ENCODE data around the gene WDR26.

Gene WDR26

DNA sequence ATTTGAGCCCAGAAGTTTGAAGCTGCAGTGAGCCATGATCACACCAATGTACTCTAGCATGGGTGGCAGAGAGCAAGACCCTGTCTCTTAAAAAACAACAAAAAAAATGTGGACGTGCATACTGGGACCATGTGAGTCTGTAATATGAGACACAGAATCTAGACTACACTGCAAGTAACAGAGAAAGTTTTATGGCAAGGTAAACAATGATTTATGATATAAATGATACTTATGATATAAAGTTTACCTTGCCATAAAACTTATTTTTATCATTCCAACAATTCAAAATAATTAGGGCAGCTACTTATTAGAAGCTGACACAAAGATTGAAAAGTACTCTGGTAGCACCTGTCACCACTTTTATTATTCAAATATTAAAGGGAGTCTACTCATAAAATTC is 34.7 kb downstream of the WDR26 start:
- Histone ChIP-seq H3K9me3 (ENCODE audit: control insufficient read depth, insufficient read depth, low read length) (no peaks in the 10 kb centered on the region), H3K4me3 (ENCODE audit: low read length) (no peak overlapping the region), H3K27ac (ENCODE audit: low read depth, low read length) (no peak overlapping the region), H3K27me3 (ENCODE audit: control insufficient read depth, low read length) (no peaks in the 10 kb centered on the region), H3K4me1 (ENCODE audit: control insufficient read depth, low read length) (no peaks in the 10 kb centered on the region), H3K36me3 (ENCODE audit: control insufficient read depth, low read length) (peaks cover 90% of the 10 kb centered on the region), H3K4me2 (ENCODE audit: low read length) (no peak overlapping the region), H4K20me1 (ENCODE audit: control insufficient read depth, insufficient read depth, low read depth, low read length) (no peaks in the 10 kb centered on the region), H3F3A (ENCODE audit: control insufficient read depth, insufficient read depth) (0 out of 2 replicates have a peak, but pooled peaks cover 4% of the 10 kb centered on the region), H3K79me2 (ENCODE audit: control insufficient read depth, low read length) (no peaks in the 10 kb centered on the region), H3K9me2 (replicated peaks; ENCODE audit: control insufficient read depth, low read length) (no peaks in the 10 kb centered on the region)
- no peak for TF ChIP-seq EZH2phosphoT487 (IDR thresholded peaks at IDR 0.05; ENCODE audit: borderline replicate concordance, low read length)
- TF ChIP-seq, protein P1, sequence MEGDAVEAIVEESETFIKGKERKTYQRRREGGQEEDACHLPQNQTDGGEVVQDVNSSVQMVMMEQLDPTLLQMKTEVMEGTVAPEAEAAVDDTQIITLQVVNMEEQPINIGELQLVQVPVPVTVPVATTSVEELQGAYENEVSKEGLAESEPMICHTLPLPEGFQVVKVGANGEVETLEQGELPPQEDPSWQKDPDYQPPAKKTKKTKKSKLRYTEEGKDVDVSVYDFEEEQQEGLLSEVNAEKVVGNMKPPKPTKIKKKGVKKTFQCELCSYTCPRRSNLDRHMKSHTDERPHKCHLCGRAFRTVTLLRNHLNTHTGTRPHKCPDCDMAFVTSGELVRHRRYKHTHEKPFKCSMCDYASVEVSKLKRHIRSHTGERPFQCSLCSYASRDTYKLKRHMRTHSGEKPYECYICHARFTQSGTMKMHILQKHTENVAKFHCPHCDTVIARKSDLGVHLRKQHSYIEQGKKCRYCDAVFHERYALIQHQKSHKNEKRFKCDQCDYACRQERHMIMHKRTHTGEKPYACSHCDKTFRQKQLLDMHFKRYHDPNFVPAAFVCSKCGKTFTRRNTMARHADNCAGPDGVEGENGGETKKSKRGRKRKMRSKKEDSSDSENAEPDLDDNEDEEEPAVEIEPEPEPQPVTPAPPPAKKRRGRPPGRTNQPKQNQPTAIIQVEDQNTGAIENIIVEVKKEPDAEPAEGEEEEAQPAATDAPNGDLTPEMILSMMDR (IDR thresholded peaks at IDR 0.05; ENCODE audit: low read depth, low read length, poor library complexity, severe bottlenecking), result no peak

DNA sequence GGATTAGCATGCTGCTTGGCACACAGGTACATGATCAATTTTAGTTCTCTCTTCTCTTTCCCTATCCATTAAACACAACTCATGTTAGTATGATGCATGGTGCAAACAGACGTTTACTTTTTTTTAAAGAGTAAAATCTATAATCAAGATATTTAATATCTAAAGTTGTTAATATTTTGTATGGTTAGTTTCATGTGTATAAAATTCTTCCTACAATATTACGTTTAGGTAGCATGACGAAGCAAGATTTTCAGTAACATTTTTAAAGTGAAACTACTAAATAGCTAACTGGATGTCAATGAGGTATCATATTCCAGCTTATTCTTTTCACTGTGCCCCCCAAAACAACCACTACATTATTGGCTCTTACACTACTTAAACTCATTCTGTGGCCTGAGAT is 41.3 kb downstream of the WDR26 start:
- Histone ChIP-seq H4K20me1 (ENCODE audit: control insufficient read depth, insufficient read depth, low read depth, low read length) (no peaks in the 10 kb centered on the region), H3K36me3 (ENCODE audit: control insufficient read depth, low read length) (peaks cover 94% of the 10 kb centered on the region), H3F3A (ENCODE audit: control insufficient read depth, insufficient read depth) (peaks cover 3% of the 10 kb centered on the region; the same call in 1 of the 2 replicates)

DNA sequence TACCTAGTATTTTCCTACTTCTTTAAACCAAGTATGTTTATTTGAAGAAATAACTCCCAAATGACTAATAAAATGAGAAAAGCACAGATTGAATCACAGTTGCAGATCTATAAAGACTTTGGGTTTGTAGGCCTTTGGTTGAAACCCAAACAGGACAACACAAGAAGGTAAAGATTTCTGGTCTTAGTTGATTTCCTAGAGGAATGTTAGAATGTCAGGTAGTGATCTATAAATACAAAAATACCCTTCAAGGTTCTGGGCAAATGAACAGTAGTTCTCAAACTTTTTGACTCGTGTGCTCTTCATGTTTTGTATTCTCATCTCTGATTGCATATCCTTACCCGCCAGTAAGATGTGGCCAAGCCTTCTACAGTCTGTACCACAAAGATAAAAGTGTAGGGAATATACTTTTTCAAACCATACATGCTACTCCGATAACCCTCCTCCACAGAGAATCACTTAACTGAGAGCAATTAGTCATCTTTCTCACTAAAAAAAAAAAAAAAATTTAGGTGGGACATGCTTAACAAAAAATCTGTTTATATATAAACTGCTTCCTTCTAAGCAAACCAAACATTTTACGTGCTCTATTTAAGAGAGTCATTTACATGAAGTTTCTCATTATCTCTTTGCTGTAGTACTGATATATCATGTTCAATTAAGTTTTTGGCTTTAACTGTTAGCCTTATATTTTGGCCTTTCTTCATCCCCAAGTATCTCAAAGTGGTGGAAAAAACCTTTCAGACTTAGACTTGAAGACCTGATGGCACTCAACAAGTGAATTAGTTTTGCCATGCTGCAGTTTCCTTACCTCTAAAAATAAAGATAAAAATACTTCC is 42.0 kb downstream of the WDR26 start:
- TF ChIP-seq, protein P1 (IDR thresholded peaks at IDR 0.05; ENCODE audit: low read depth, low read length, poor library complexity, severe bottlenecking), result no peak
- no peak for TF ChIP-seq EZH2phosphoT487 (IDR thresholded peaks at IDR 0.05; ENCODE audit: borderline replicate concordance, low read length)
- Histone ChIP-seq H3K9me2 (replicated peaks; ENCODE audit: control insufficient read depth, low read length) (no peaks in the 10 kb centered on the region), H3K4me1 (ENCODE audit: control insufficient read depth, low read length) (no peaks in the 10 kb centered on the region), H3K27me3 (ENCODE audit: control insufficient read depth, low read length) (no peaks in the 10 kb centered on the region), H3K79me2 (ENCODE audit: control insufficient read depth, low read length) (no peaks in the 10 kb centered on the region), H3K4me2 (ENCODE audit: low read length) (no peak overlapping the region), H3K36me3 (ENCODE audit: control insufficient read depth, low read length) (peaks cover 94% of the 10 kb centered on the region), H3K9me3 (ENCODE audit: control insufficient read depth, insufficient read depth, low read length) (no peaks in the 10 kb centered on the region), H3K27ac (ENCODE audit: low read depth, low read length) (no peak overlapping the region), H3F3A (ENCODE audit: control insufficient read depth, insufficient read depth) (peaks cover 3% of the 10 kb centered on the region; the same call in 1 of the 2 replicates), H3K4me3 (ENCODE audit: low read length) (no peak overlapping the region), H4K20me1 (ENCODE audit: control insufficient read depth, insufficient read depth, low read depth, low read length) (no peaks in the 10 kb centered on the region)

More for the DNA sequence above, 41.3 kb downstream of the WDR26 start:
- Histone ChIP-seq H3K79me2 (ENCODE audit: control insufficient read depth, low read length) (no peaks in the 10 kb centered on the region), H3K4me3 (ENCODE audit: low read length) (no peak overlapping the region), H3K27me3 (ENCODE audit: control insufficient read depth, low read length) (no peaks in the 10 kb centered on the region), H3K9me3 (ENCODE audit: control insufficient read depth, insufficient read depth, low read length) (no peaks in the 10 kb centered on the region), H3K27ac (ENCODE audit: low read depth, low read length) (no peak overlapping the region), H3K9me2 (replicated peaks; ENCODE audit: control insufficient read depth, low read length) (no peaks in the 10 kb centered on the region), H3K4me1 (ENCODE audit: control insufficient read depth, low read length) (no peaks in the 10 kb centered on the region), H3K4me2 (ENCODE audit: low read length) (no peak overlapping the region)
- TF ChIP-seq, protein P1 (IDR thresholded peaks at IDR 0.05; ENCODE audit: low read depth, low read length, poor library complexity, severe bottlenecking), result no peak
- no peak for TF ChIP-seq EZH2phosphoT487 (IDR thresholded peaks at IDR 0.05; ENCODE audit: borderline replicate concordance, low read length)
